ENCODE results near the gene THEMIS2. TPM values are rescaled to one million over a fixed set of nuclear protein-coding genes. Genes with fewer than 3 reads are reported as not detected.

The THEMIS2 gene
- total RNA-seq, 1 donor from 2014 or later = 29.5 TPM

DNA sequence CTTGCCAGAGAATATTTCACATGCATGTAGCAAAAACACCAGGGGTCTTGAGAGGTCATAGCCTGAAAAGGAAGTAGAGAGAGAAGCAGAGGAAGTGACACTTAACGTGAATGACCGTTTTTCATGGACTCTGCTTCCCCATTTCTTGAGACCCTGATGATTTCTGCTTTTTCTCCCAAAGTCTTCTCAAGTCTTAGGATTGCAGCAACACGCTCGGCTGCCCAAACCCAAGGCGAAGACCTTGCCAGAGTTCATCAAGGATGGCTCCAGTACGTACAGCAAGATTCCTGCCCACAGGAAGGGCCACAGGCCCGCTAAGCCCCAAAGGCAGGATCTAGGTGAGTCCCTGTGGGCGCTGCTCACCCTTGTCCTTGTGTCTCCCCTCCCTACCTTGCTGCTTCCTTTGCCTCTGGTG is 12.8 kb downstream of the THEMIS2 start:
- DNase-seq (ENCODE audit: extremely low read depth, low read depth, low spot score) = no peak

DNA sequence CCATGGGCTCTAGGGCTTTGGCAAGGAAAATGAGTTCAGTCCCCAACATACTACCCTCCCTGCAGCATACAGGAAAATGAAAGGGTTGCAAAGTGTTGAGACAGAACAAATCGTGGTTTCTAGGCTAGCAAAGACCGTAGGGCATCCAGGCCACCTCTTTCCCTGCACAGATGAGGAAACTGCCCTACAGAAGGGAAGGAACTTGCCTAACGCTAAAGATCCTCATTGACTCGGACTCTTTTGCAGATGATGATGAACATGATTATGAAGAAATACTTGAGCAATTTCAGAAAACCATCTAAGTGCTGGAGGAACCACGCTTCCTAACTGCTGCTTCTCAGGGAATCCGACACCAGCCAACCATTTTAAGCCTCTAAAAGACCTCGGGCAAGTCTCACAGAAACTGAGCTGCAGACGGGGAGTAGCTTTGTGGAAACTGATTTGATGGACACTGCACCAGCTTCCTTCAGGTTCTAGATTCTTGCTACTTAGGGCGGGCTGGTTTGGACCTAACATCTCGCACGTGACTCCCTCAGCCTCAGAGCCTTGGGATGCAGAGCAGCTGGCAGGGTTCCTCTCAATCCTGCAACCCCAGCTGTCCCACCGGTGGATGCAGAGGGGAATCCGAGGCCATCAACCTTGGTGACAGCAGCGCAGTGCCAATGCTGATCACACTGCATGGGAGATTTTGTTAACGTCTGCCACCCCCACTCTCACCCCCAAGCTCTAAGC is 13.4 kb downstream of the THEMIS2 start:
- no peak for DNase-seq (ENCODE audit: extremely low read depth, low read depth, low spot score)

DNA sequence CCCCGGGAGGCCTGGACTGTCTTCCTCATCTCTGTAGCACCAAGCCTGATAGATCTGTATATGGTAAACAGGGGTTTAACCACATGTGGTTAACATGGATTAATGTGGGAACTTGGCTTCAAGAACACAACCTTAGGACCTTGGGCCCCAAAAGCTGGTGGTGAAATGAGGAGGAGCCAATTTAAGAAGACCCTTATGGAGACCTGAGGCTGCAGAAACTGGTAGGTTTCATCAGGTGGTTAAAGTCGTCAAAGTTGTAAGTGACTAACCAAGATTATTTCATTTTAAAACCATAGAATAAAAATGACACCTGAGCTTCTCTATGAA is 14.0 kb downstream of the THEMIS2 start:
- no peak for DNase-seq (ENCODE audit: extremely low read depth, low read depth, low spot score)

DNA sequence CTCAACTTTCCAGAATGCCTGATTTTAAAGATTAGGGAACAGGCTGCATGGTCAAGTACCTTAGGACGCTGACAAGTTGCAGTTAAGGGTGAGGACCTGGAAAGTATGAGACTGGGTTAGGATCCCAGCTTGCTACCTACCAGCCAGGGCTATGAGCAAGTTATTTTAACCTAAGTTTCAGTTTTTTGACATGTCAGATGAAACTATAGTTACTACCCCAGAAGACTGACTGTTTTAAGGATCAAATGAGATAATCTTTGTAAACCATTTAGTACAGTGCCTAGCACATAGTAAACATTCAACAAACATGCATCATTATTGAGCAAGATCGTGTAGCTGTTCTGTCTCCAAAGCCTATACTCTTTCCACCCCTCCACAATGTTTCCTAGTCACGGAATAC is 14.4 kb downstream of the THEMIS2 start:
- no peak for DNase-seq (ENCODE audit: extremely low read depth, low read depth, low spot score)

DNA sequence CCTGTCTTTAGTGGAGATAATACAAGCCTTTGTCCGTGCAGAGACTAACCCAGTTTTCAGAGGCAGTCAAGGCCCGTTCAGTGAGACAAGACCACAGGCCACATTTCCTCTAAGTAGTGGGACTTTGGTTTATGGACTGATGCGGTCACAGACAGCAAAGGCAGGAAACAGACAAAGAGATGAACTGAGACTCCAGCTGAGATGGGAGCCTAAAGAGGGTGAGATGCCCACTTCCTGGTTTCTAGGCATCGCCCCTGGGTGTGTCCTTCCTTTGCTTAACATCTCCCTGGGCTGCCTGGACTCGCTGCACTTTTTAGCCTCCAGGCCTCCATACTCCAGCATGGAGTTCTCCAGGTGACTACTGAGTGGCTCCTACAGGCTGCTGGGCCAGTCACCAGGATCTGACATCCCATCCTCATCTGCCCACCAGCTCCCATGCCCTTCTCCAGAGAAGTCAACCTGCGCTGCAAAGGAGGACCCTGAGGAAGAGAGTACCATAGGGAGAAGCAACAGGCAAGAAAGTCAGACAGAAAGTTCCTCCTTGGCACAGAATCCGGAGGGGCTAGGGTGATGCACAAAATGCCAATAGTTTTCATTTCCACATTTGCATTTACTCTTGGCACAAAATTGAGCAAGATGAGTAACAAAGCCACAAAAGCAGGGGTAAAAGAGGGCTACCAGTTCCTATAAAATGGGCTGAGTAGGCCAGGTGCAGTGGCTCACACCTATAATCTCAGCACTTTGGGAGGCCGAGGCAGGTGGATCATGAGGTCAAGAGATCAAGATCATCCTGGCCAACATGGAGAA is 15.1 kb downstream of the THEMIS2 start:
- no peak for DNase-seq (ENCODE audit: extremely low read depth, low read depth, low spot score)

DNA sequence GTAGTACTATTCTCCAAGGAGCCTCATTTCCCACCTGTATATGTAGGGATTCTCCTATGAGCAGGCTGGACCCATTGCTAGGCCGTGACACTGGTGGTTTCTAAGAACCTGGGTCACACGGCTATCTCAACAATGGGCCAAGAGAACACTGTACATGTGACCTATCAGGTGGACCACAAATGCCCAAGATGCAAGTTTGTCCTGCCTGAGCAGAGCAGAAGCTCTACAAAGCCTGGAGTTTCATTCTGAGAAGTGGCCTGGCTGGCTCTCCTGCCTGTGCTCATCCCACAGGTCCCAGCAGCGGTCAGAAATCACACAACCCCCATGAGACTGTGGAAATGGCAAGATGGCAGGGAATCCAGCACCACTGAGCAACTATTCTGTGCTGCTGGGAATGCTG is 17.2 kb downstream of the THEMIS2 start:
- DNase-seq (ENCODE audit: extremely low read depth, low read depth, low spot score) = no peak

DNA sequence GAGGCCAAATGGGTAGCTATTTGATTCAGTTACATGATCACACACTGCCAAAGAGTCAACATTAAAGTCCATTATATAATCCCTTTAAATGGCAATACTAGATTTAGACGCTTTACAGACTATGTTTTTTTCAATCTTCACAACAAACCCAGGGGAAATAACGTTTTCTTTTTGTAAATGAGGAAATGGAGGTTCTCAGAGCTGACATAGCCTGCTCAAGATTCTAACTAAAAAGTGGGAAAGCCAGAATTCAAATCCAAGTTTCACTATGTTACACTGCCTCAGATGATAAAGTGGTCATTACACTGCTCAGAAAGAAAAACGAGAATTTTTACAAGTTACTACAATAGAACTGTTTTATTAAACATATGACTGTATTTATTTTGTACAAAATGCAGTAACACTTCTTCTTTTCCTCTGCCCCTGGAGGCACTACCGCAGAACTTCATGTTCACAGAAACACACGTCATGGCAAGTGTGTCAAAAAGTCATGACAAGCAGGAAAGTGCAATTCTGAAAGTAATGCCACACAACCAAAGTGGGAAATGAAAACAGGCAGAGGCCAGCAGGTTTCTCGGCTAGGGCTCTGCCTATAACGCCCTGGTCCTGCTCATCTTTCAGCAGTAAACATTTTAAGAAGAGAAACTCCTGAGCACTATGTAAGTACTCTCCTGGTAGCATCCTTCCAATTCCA is 19.0 kb downstream of the THEMIS2 start:
- no peak for DNase-seq (ENCODE audit: extremely low read depth, low read depth, low spot score)

DNA sequence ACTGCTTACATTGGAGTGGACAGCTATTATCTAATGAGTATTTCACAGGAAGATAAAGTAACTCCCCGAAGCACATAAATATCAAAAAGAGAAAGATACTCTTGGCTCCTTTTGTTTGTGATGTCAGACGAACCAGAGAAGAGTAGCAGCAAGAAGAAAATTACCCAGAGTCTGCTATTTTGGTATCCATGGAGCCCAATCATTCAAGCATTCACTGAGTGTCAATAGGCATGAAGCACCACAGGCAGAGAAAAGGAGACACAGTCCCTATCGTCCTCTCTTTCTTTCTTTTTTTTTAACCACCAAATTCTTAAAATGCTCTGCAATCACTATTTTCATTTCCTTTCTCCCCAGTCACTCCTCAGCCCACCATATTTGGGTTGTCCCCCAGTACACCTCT is 22.2 kb downstream of the THEMIS2 start:
- no peak for DNase-seq (ENCODE audit: extremely low read depth, low read depth, low spot score)

DNA sequence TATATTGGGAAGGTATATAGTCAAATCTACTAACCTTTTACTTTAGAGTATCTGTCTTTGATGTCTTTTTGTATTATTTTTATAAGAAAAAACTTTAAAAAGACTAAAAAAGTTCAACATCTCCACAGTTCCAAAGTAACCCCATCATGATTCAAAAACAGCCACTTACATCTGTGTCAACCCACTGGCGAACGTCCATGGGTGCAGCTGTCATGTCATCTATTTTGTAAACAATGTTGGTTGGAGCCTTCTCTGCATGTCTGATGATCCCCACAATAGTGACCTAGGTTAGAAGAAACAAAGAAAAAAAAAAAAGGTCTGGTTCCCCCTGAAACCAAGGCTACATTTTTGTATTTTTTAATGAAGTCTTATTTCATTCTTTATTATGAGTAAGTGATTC is 34.4 kb downstream of the THEMIS2 start:
- no peak for DNase-seq (ENCODE audit: extremely low read depth, low read depth, low spot score)

DNA sequence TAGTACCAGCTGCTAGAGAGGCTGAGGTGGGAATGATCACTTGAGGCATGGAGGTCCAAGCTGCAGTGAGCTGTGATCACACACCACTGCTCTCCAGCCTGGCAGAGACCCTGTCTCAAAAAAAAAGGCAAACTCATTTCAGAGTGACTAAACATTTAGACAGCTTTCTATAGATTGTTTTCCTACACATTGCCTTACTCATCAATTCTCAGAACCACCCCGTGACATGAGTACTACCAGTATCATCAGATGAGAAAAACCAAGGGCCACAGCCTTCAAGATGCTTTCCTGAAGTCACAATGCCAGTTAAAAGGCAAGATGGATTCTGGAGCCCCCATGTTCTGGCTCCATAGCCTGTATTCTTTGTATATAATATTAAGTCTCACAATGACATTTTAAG is 40.1 kb downstream of the THEMIS2 start:
- DNase-seq (ENCODE audit: extremely low read depth, low read depth, low spot score) = no peak

DNA sequence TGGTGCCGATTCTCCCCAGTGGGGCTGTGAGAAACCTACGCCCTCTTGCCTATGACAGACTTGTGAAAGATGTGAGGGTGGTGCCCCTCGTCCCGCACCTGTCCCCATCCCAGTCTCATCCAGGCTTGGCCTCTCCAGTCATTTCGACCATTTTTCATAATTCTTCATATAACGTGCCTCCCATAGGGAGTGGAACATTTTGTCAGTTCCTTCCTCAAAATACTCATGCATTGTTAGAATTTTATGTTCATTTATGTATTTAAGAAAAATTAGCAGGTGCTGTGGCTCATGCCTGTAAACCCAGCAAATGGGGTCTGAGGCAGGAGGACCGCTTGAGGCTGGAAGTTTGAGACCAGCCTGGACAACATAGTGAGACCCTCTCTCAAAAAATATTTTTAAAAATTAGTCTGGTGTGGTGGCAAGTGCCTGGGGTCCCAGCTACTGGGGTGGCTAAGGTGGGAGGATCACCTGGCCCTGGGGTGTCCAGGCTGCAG is 42.8 kb downstream of the THEMIS2 start:
- DNase-seq (ENCODE audit: extremely low read depth, low read depth, low spot score) = no peak

DNA sequence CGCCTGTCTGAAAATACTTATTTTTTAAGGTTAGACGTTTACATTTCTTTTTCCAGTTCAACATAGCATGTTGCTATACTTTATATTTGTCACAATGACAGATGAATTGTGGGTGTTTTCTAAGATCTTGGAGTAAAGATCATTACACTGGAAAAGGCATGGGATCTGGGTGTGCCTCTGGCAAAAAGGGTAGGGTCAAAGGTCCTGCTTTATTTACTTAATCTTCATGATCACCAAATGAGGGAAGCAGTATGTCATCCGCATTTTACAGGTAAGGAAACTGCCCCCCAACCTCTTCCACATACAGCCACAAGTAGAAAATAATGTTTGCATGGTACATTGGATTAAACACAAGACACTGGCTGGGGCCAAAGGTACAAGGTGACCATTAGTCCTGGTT is 49.9 kb downstream of the THEMIS2 start:
- no peak for DNase-seq (ENCODE audit: extremely low read depth, low read depth, low spot score)

DNA sequence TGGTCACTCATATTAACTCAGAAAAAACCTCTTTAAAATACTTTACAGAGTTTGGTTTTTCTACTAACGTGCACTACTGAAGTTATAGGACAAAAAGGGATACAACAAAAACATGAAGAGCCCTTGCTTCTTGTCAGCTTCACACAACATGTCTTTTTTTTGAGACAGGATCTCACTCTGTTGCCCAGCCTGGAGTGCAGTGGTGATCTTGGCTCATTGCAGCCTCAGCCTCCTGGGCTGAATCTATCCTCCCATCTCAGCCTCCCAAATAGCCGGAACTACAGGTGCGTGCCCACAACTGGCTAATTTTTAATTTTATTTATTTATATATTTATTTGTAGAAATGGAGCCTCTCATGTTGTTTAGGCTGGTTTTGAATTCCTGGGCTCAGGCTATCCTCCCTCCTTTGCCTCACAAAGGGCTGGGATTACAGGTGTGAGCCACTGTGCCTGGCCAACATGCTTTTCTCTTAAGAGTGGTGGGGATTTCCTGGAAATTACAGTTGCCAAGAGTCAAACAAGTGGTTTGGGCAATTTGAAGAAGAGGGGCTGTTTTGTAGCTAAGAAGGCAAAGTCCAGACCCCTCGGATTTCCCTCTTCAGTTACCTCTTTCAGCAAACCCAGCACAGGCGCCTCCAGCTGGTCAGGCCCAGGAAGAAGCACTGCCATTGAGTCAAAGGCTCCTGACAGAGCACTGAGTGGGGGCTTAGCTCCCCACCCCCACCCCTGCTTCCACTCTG is 56.0 kb downstream of the THEMIS2 start:
- DNase-seq (ENCODE audit: extremely low read depth, low read depth, low spot score) = no peak

DNA sequence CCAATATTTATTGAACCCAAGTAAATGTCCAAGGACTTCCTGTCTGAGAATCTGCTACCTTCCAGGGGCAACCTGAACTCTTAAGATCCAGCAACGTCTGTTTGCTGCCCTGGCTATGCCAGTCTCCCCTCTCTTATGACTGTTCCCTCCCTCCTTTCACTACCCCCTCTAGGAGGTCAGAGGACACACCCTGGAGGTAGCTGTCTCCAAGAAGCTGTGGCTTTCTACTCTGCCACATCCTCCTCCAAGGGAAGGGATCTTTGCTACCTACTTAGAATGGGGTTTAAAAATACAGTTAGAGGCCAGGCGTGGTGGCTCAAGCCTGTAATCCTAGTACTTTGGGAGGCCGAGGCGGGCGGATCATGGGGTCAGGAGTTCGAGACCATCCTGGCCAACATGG is 58.8 kb downstream of the THEMIS2 start:
- no peak for DNase-seq (ENCODE audit: extremely low read depth, low read depth, low spot score)

DNA sequence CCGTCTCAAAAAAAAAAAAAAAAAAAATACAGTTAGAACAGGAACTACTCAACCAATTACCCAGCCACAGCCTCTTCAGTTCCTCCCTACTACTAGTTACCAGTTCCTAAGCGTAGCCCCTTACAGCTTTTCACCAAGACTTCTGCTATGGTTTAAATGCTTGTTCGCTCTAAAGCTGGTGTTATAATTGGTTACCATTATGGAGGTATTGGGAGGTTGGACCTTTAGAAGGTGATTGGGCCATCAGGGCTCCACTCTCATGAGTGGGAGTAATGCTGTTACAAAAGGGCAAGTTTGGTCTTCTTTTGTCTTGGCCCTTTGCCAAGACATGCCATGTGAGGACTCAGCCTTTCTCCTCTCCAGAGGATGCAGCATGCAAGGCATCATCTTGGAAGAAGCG is 59.4 kb downstream of the THEMIS2 start:
- DNase-seq (ENCODE audit: extremely low read depth, low read depth, low spot score) = no peak

DNA sequence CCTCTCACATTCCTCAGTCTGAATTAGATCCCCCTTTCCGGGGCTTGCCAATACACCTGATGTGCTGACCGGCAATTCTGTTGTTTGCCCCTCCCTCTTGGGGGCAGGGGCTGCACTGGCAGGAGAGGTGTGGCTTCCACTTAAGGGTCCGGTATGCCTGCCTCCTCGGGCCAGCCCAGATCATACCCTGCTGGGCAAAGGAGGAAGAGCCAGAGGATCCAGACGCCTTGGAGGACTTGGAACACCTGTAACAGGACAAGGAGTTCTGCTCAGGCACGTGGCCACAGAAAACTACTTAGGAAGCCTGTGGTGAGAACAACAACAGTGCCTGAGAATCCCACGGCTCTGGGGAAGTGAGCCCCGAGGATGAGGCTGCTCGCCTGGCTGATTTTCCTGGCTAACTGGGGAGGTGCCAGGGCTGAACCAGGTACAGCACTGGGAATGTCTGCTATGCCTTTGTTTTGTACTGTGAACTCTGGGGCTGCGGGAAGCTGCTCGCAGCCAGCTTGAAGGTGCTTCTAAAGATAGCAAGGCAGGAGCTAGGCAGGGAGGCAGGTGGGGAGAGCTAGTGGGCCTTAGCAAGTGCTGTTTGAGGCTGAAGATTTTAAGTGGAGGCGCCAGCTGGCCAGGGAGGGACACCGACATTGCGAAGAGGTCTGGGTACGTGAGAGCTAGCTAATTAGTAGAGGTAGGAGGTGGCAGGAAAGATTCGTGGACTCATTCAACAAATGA is 62.6 kb downstream of the THEMIS2 start, which contains the start of gene SMPDL3B:
SMPDL3B (plus strand) TSS at position 183 of the 732 bp plus-strand sequence; CDS start at position 367, 184 bp downstream.
- no peak for DNase-seq (ENCODE audit: extremely low read depth, low read depth, low spot score)

DNA sequence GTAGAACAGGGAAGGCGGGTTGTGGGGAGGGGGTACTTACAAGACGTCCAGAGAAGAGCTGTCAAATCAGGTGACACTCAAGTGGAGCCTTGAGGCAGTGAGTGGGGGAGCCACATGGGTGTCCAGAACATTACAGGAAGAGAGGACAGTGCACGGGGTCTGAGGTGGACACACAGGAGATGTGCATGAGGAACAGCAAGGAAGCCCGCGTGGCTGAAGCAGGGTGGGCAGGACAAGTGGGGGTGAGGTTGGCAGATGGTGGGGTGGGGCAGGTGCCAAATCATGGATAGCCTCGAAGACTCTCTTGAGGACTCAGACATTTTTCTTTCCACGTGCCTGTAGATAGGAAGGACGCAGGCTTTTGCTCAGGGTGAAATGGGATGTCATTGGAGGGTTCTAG is 63.4 kb downstream of the THEMIS2 start:
- no peak for DNase-seq (ENCODE audit: extremely low read depth, low read depth, low spot score)

All from glomerular endothelial cell (primary cell).